ENCODE measurements around the gene TSPAN18.

The TSPAN18 gene, protein sequence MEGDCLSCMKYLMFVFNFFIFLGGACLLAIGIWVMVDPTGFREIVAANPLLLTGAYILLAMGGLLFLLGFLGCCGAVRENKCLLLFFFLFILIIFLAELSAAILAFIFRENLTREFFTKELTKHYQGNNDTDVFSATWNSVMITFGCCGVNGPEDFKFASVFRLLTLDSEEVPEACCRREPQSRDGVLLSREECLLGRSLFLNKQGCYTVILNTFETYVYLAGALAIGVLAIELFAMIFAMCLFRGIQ

DNA sequence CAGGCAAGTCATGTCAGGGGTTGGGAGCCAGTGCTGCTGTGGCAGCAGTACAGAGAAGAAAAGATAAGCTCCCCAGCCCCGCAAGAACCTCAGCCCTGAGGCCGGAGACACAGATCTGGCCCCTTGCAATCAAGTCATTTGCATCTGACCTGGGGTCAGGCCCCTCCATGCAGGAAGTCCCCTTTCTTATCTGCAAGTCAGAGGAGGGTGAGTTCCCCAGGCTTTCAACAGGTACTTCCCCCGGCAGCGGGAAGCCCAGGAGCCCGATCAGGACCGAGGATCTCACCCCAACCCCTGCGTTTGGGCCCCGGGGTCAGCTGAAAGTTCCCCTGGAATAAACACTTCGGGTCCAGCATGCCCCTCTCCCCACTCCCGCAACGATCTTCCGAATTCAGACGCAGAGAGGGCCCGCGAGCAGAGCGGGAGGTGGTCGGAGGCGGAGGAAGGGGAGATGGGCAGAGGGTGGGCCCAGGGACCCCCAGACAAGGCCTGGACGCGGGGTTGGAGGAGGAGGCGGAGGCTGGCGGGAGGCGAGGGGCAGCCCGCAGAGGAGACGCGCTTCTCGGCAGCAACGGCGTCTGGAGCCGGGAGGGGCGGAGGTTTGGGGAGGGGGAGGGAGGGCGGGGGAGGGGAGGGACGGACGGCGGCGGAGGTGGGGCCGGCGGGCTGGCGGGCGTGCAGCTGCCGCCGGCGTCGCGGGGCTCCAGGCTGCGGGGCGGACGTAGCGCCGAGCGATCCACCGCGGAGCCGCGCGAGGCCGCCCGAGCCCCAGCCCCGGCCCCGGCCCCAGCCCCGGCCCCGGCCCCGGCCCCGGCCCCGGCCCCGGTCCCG lies at the start of gene TSPAN18:
Gene TSPAN18, plus strand, starts transcription at position 680 of the 831 bp plus-strand sequence. CDS start 179,455 bp downstream, outside the sequence.
- DNase-seq: no peak

DNA sequence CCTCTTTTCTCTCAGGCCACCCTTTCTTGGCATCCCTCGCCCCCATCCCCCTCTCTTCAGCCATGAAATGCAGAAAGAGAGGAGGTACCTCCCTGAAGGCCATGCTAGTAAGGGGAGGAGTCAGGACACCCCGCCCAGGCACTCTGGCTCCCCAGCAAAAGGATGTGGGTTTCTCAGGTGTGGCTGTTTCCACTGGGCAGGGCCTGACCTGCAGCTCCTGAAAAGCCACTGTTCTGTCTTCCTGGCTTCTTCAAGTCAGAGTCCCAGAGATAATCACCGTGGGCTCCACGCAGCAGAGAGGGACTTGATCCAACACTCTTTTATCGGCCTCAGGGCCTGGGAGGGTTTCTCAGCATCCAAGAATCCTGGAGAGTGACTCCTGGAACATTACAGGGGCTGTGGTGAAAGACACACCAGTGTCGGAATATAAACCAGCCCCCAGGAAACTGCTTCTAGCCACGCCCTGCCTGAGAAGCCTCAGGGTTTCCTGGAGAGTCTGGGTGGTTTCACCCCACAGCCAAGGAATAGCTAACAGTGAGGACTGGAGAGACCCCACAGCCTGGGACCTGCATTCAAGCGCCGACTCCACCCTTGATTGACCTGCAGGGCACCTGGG lies 45.7 kb upstream of the TSPAN18 start:
- DNase-seq: no peak

DNA sequence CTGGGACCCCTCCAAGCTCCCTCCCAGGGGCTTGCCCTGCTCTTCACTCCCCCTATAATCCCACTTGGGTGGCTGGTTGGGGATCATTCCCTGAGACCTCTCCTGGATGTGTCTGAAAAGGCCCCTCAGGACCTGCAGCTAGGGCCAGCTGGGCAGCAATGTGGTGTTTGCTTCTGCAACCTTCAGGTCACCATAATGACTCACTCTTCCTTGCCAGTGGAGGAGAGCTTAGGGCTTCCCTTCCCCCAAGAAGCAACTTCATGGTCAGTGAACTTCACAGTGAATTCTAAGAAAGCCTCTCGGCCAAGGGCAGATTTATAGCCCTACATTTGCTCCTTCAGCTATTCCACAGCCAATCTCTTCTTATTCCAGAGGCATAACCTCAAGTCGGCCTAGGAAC lies 45.1 kb upstream of the TSPAN18 start:
- DNase-seq: no peak

DNA sequence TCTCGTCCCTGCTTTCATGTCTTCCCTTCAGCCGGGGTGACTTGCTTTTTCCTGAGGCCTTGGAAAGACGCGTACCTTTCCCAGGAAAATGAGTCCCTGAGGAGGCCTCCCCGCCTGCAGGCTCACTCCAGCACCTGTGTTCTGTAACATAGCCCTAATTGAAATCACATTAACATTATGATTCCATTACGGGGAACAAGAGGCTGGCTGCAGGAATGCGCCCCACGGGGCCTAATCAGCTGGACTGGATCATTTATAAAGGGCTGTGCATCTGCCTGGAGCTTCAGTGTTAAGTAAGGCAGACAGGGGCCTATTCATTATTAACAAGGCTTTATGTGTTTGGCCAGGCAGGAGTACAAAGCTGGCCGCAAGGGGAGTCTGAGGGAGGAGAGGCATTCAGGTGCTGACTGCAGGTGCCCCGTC lies 41.9 kb upstream of the TSPAN18 start:
- no peak for DNase-seq

DNA sequence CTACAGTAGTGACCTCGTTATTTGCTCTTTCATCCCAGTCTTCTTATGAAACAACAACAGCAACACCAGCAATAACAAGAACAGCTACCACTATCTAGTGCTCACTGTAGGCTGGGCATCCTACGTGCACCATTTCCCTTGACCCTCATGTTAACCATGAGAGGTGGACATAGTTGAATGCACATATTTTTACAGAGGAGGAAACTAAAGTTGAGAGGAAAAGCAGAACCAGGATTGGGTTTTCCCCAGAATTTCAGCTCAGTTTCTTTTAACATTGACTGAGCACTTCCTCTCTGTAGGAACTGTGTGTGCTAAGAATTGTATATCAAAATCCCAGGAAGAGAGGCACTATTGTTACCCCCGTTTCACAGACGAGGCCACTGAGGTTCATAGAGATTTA lies 39.4 kb upstream of the TSPAN18 start:
- no peak for DNase-seq

DNA sequence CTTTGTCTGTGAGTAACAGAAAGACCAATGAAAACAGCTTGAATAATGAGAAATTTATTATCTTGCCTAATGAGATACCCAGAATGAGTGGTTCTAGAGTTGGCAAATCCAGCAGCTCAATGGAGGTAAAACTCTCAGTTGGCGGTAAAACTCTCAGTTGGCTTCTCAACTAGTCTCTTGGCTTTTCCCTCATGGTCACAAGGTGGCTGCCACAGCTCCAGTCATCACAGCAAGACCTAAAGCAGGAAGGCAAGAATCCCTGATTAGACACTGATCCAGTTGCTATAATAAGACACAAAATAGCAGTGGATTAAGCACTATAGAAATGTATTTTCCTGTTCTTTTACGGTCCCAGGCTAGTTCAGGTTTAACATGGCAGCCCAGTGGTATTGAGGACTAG lies 37.5 kb upstream of the TSPAN18 start:
- no peak for DNase-seq

DNA sequence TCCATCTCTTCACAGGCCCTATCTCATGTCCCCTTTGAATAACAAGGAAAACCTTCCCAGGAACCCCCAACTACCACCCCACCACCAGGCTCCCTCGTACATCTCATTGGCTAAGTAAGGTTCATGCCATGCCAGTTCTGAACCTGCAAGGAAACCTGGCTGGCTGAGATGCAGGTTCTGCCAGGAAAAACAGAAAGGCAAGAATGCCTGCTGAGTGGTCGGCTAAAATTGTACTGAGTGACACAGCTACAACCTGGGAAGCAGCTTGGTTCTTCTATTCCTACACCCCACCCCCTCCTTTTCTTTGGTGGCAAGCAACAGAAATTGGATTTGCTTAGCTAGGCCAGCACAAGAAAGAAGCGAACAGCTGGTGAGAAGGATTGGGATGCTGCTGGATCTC lies 36.1 kb upstream of the TSPAN18 start:
- no peak for DNase-seq

DNA sequence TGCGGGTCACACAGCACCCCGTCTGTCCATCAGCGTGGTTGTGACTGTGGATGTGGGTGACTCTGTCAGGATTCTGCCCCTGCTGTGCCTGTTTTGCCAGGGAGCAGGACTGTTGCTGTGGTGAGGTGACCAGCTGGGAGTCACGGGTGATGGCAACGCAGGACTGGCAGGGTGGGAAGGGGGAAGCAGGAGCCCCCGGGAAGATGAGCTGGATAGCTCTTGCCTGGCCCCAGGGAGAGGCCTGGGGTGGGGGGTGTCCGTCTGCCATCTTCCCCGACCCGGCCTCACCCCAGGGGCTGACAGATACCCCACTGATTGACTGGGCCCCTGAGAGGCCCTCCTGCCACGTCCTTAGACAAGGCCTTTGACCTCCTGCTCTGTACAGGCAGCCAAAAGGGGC lies 34.3 kb upstream of the TSPAN18 start:
- no peak for DNase-seq

DNA sequence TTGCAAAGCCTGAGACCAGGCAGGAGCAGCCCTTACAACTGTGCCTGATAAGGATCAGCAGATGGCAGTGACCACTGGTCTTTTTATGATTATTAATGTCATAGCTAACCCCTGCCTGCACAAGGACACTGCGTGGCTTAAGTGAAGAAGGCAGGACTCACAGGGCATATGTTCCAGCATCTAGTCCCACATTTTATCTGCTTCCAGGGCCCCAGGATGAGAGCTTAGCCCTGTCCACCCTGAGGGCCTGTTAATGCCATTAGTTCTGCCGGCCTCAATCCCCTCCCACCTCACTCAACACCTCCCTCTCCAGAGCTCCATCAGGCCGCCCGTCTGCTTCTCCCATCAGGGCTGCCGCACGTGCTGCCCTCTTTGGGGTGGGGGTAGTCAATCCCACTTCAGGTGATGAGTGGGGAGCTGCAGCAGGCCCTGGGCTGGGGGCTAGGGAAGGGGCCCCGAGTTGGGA lies 33.1 kb upstream of the TSPAN18 start:
- no peak for DNase-seq

DNA sequence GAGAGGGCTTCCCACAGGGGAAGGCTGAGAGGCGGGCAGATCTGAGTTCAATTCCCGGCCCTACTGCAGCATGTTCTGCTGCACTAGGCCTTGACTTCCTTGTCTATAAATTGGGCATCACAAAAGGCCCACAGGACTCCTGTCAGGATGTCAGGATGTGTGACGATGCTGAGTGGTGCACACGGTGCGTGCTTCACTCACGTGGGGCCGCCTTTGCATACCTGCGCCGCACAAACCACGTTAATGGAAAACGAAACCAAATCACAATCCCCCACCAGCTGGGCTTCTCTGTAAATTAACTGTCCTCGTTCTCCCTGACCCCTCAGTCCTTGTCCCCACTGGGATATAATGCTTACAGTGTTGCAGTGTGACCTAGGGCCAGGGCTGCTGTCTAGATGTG lies 32.3 kb upstream of the TSPAN18 start:
- no peak for DNase-seq

DNA sequence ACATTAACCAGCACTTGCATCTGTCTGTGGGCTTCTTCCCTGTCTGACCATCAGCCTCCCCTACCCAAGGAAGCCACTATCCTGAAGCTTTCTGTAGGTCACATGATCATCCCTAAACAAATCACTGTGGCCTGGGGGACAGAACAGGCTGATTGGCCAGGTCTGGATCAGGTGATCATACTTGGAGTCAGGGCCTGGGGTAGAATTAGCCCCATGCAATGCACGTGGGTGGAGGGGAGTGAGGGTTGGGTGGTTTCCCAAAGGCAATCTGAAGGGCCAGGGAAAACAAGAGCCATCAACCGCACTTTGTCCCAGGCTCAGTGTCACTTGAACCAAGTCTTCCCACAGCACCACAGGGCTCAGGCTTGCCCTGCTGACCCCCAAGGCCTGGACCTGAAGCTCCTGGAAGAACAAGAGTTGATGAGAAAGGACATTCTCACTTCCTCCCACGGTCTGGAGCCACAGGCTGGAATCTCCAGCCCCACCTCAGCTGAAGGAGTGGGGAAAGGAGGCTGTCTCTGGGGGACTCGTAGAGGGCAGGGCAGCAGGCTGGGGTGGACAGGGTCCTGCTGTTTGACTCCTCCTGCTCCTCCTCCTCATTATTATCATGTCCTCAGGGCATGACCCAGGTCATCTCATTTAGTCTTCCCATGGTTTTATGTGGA lies 31.5 kb upstream of the TSPAN18 start:
- no peak for DNase-seq

DNA sequence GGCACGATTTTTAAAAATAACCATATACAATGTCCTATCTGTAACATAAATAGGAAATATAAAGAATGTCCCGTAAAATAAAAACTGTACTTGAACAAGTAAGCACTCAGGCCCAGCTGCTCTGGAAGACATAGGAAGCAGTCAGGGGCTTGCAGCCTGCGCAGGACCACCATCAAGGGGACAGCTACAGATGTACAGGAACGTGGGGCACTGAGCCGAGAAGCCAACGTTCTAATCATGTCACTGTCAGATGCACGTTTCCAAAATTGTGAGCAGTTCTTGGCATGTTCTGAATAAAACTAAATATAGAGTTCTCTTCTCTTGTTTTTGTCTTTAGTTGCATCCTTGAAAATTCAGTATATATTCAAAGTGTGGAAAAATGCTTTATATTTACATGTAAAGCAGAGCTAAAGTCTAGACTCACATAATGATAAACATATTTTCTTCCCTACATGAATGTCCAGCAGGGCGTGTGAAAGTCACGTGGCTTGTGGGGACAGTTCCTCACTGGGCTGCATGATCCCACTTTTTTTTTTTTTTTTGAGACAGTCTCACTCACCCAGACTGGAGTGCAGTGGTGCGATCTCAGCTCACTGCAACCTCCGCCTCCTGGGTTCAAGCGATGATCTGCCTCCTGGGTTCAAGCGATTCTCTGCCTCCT lies 28.4 kb upstream of the TSPAN18 start:
- no peak for DNase-seq

DNA sequence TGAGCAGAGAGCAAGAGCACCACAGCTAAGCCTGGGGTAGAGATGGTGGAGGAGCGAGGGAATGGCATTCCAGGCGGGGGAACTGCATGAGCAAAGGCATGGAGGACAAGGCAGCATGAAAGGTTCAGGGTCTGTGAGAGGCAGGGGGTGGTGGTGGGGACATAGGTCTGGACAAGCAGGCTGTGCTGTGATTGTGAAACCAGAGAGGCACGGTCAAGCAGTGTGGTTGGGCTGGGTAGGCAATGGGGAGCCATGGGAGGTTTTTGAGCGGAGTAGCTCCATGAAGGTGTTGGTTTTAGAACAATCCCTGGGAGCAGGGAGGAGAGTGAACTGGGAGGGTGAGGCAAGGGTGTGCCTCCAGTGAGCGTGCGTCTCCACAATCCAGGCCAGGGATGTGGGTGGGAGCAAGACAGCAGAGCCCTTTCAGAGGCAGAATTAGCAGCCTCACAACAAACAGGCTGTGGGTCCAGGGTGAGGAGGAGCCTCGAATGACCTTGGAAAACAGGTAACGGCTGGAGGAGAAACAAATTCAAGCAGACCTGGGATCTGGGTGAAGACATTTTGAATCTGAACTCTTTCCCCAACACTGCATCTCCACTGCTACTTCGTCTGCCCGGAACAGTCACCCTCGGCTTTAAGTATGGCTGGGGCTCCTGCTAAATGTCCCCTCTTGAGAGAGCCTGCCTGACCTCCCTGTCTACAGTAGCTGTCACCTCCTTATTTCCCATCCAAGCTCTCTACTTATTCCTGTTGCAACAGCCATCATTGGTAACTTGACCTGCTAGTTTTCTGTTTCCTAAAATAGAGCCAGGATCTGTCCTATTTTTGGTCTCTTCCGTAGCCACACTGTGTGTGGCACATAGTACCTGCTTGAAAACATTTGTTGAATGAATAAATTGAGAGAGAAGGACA lies 27.0 kb upstream of the TSPAN18 start:
- no peak for DNase-seq

DNA sequence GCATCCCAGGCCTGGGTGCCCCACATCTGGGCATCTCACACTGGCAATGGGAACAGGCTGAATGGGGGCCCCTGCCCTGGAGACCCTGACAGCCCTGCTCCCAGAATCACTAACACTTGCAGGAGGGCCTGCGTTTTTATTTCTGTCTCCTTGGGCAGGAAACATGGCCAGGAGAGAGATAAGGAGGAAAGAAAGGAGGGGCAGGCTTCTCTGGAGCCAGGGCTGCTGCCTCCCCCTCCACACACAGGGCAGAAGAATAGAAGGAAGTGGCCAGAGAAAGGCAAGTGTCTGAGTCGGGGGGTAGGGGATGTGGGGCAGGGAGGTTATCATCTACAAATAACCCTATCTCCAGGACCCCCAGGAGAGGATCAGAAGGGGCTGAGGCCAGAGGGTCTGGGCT lies 25.5 kb upstream of the TSPAN18 start:
- no peak for DNase-seq

DNA sequence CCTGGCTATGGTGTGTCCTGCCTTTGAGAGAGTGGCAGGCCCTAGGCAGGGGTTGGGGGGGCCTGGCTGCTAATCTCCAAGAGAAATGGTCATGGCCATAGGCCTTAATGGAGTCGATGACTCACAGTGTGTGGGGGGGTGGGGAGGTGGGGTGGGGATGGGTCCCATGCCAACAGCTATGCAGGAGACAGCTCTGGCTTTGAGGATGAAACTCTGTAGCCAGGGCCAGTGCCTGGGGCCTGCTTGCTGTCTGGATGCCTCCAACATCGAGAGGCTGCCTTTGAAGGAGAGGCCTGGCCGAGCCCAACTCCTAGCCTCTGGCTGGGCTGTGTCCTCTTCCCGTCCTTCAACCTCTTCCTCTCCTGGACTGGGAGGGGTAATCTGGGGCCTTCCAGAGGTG lies 23.9 kb upstream of the TSPAN18 start:
- DNase-seq: peak; percentile 35

DNA sequence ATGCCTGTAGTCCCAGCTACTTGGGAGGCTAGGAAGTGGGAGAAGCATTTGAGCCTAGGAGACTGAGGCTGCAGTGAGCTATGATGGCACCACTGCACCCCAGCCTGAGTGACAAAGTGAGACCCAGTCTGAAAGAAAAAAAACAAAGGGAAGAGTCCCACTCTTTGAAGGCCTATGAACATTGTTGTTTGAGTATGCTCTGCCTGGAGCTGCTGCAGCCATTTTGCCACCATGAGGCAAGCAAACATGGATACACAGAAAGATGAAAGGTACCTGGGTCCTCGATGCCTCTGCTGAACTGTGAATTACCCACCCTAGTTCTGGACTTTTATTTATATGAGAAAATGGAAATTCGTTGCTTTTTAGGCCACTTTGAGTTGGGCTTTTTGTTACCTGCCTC lies 19.7 kb upstream of the TSPAN18 start:
- DNase-seq: no peak

DNA sequence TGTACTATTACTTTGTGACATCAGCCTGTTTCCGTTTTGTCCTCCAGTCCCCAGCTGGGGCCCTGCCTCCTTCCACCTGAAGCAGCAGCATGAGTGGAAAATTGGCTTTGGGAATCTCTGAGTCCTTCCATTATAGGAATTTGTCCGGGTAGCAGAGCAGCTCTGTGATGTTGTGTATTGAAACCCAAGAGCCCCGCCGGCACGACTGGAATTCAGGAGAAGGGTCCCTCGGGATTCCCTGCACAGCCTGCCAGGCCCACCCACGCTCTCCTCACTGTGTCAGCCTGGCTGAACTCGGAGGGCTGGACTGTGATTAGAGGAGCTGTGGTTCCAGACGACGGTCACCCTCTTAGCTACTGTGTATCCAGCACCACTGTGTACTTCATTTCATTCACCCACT lies 18.8 kb upstream of the TSPAN18 start:
- no peak for DNase-seq

DNA sequence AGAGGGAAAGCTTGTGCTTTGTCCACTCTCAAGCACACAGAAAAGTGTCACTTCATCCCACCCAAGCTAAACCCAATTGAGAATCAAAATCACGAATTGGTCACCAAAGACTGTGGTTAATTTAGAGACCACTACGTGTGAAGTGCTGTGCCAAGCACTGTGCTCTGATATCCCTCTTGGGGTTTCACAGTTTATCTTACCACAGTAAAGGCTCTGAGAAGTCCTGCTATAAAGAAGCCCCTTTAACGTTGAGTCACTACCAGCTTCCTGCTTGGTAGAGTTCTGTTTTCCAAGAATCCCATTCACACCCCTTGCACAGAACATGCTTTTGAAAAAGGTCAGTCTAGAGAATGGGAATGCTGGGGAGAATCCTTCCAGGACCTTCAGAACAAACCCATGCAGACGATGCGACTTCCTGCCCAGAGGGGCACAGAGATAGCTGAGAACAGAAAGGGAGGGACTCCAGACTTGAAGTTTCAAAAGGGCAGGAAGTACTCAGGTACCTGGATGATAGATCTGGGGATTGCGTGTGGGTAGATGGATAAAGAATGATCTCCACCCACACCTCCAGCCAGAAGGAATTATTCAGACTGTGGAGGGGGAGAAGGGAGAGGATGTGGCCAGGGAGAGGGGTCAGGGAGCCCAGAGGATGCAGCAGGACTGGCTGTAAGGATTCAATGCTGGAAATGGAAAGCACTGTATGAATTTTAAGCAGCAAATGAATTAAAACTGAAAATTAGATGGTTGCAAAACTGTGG lies 18.1 kb upstream of the TSPAN18 start:
- no peak for DNase-seq

DNA sequence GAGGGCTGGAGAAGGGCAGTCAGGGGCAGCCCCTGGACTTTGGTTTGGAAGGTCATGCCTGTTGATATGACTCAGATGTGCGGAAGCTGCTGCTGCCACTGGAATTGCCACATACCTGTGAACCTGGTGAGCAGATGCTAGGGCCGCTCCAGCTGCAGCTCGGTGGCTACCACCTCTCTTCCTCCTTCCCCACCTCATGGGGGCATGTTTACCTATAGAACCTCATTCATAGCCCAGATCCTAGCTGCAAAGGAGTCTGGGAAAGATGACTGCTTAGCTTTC lies 17.5 kb upstream of the TSPAN18 start:
- DNase-seq: no peak

DNA sequence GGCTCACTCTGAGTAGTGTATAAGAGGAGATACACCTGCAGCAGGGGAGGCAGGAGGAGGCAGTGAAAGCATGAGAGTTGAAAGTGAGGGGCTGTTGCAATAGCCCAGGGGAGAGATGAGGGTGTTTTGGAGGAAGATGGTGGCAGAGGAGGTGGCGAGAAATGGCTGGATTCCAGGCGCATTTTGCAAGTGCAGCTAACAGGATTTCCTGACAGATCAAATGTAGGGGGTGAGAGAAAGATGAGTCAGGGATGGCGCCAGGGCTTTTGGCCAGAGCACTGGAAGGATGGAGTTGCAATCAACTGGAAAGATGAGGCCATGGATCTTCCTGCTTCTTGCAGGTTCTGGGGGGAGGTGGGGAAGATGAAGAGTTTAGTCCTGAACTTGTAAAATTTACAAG lies 16.8 kb upstream of the TSPAN18 start:
- DNase-seq: peak; percentile 94

DNA sequence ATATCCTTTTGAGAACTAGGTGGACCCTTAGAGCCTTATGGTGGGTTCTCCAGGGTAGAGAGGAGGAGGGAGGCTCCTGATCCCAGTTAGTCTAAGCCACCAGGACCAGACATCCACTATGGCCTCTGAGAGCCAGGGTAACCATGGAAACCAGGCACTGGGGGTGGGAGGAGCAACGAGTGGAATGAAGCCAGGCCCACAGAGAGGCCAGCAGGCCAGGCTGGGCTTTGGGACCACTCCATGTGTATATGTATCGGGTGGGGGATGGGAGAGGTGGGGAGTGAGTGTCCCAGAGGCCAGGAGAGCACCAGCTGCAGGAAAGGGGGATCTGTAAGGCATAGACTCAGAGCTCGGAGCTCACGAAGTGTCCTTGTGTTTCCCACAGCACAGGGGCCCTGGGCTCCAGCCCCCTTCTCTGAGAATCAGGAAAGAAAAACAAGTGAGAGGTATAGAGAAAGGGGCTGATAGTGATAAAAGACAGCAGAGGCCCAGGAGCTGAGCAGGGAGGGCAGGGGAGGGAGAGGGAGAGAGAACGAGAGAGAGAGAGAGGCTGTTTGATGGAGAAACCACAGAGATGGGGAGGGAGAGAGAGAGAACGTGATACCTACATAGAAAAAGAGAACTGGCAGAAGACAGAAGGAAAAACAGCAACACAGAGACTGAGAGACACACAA lies 15.5 kb upstream of the TSPAN18 start:
- peak; percentile 84 for DNase-seq

Measured in NCI-H446 treated with DMSO at 0.1 percent for 48 hours (cell line).